ENCODE results near the gene RAB17. TPM values are rescaled to one million over a fixed set of nuclear protein-coding genes. Genes with fewer than 3 reads are reported as not detected.

Gene RAB17
- total RNA-seq, 1 donor, result 0.43 TPM

DNA sequence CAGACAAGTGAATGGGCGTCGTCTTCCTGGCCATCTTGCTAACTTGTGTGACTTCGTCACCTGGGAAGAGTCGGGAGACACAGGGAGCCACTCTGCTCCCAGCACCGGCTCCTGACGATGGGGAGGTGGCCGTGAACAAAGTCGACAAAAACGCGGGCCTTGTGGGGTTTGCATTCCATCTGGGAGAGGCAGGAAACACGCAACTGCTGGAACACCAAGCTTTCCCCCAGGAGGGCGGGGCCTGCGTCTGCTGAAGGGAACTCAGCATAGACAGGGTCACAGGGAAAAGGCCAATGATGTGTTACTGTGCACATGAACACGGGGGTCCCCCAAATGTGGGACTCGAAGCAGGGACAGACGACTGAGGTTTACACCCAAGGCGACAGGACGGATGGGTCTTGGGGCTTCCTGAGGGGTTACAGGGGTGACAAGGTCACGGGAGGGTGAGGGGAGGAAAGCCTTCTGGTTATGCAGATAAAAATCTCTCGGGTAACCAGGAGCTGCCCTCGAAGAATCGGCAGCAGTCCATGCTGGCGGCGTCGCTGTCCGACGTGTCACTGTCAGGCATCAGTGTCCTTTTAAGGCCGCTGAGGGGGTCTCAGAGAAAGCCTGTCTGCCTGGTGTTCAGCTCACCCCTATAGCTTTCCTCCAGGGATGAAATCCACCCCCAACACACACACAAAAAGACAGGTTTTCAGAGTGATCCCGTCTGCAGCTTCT lies 52.4 kb downstream of the RAB17 start:
- TF ChIP-seq, protein P1, sequence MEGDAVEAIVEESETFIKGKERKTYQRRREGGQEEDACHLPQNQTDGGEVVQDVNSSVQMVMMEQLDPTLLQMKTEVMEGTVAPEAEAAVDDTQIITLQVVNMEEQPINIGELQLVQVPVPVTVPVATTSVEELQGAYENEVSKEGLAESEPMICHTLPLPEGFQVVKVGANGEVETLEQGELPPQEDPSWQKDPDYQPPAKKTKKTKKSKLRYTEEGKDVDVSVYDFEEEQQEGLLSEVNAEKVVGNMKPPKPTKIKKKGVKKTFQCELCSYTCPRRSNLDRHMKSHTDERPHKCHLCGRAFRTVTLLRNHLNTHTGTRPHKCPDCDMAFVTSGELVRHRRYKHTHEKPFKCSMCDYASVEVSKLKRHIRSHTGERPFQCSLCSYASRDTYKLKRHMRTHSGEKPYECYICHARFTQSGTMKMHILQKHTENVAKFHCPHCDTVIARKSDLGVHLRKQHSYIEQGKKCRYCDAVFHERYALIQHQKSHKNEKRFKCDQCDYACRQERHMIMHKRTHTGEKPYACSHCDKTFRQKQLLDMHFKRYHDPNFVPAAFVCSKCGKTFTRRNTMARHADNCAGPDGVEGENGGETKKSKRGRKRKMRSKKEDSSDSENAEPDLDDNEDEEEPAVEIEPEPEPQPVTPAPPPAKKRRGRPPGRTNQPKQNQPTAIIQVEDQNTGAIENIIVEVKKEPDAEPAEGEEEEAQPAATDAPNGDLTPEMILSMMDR (IDR thresholded peaks at IDR 0.05; ENCODE audit: insufficient read depth, low read depth, low read length), result no peak
- no peak for DNase-seq (ENCODE audit: low read depth)

DNA sequence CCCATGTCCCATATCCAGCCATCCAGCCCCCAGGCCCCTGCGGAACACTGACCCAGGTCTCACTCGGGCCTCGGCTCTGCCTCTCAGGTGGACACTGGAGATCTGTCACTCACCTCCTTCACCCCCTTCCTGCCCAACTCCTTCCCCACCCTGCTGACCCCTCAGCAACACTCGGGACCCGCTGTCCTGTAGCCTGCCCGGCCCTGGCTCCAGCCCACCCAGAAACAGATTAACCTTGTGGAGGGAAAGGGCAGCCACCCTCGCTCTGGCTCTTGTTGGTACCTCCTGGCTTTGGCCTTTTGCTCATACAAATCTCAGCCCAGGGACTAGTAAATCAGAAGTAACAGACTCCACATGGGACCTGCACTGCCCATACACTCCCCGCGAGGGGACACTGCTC lies 53.9 kb downstream of the RAB17 start:
- no peak for DNase-seq (ENCODE audit: low read depth)

More for the DNA sequence above, 52.4 kb downstream of the RAB17 start:
- H3K4me3 ChIP-seq (ENCODE audit: low read depth, low read length), result no peak overlapping the region

DNA sequence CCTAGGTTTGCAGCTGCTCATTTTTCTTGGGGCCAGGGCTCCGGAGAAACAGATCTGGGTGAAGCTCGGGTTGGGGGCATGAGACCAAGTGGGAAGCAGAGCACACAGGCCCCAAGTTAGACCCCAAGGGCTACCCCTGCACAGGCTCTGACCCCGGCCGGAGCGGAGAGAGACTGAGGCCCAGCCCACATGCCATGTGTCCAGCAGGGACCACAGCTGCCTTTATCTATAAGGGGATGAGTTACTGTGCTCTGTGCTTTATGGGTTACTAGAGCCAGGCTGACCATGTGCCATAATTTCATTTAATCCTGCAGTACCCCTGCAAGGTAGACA lies 54.5 kb downstream of the RAB17 start:
- no peak overlapping the region for H3K4me3 ChIP-seq (ENCODE audit: low read depth, low read length)
- TF ChIP-seq, protein P1 (IDR thresholded peaks at IDR 0.05; ENCODE audit: insufficient read depth, low read depth, low read length), result no peak
- no peak for DNase-seq (ENCODE audit: low read depth)

More for the DNA sequence above, 53.9 kb downstream of the RAB17 start:
- H3K4me3 ChIP-seq (ENCODE audit: low read depth, low read length), result no peak overlapping the region
- TF ChIP-seq, protein P1 (IDR thresholded peaks at IDR 0.05; ENCODE audit: insufficient read depth, low read depth, low read length), result no peak

DNA sequence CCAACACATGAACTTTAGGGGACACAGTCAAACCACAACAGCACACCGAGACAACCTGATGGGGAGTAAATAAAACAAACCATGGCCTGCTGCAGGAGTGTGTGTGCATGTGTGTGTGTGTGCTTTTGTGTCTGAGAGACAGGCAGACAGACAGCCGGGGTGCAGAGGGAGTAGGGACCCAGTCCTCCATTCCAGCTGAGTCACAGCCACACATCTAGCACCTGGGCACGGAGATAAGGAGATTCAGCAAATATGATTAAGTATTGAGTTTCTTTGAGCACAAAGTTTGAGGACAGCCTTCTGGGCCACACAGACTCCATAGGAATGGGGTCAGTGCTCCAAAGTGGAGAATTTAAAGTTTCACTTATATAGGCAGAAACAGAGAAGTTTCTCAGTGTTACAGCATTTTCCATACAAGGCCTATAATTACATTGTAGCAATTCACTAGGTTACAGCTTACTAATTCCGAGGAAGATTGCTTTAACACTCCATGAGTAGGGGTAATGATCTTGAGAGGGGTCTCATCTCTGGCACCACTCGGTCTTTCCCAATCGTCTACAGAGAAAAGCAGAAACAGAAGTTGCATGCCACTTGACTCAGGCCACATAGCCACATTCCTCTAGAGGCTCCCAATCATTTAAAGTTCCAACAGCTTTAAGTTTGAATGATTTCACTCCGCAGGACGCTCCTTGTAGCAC lies 55.0 kb downstream of the RAB17 start:
- no peak overlapping the region for H3K4me3 ChIP-seq (ENCODE audit: low read depth, low read length)
- DNase-seq (ENCODE audit: low read depth), result no peak

DNA sequence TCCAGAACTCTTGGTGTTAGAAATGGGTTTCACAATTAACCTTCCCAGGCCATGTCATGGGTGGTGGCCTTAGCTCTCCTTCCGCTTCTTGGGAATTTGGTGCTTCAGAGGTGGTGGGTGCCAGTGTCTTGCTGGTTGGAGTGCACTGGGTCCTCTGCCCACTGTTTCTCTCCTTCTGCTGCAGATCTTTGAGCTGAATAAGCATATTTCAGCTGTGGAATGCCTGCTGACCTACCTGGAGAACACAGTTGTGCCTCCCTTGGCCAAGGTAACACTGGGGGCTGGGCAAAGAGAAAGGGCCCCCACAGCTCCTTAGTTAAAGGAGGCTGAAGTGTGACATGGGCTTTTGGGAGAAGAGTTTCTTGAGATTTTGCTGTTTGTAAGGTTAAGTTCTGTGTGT lies 56.2 kb downstream of the RAB17 start:
- TF ChIP-seq, protein P1 (IDR thresholded peaks at IDR 0.05; ENCODE audit: insufficient read depth, low read depth, low read length), result no peak
- no peak for DNase-seq (ENCODE audit: low read depth)
- H3K4me3 ChIP-seq (ENCODE audit: low read depth, low read length), result no peak overlapping the region

More for the DNA sequence above, 55.0 kb downstream of the RAB17 start:
- TF ChIP-seq, protein P1 (IDR thresholded peaks at IDR 0.05; ENCODE audit: insufficient read depth, low read depth, low read length), result no peak

DNA sequence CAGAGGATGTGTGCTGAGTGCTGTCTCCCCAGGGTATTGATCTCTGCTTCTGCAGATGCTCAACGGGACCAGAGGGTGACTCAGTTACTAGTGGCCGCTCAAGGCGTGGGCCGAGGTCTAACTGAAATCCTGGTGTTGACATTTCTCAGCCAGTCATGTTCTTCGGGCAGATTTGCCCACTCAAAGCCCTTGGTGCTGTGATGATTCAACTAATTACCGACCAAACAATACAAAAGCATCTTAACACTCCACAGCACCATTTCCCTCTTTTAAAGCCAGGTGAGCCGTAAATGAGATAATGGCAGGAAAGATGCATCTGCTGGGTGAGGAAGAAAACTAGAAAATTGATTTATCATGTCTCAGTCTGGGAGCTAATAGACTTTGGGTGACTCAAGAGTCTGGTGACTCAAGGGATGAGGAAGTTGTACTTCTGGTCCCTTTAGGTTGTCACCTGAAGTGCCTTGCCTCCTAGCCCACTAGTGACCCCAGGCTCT lies 56.8 kb downstream of the RAB17 start:
- no peak for DNase-seq (ENCODE audit: low read depth)
- TF ChIP-seq, protein P1 (IDR thresholded peaks at IDR 0.05; ENCODE audit: insufficient read depth, low read depth, low read length), result no peak

More for the DNA sequence above, 56.8 kb downstream of the RAB17 start:
- H3K4me3 ChIP-seq (ENCODE audit: low read depth, low read length), result no peak overlapping the region
